HG02973 (cell line): Measurements from ENCODE around the gene CYP27C1.

Experiments
- ATAC-seq: cut with Tn5 transposase; IDR thresholded peaks from one replicate; pipeline ENCODE4 v1.9.1; 2021; ENCODE audit warnings: moderate library complexity; ENCODE audit not compliant: unreplicated experiment

Gene CYP27C1

GRCh38 chr2:127193967-127194280, 26.2 kb downstream of the CYP27C1 start:
- no peak for ATAC-seq

GRCh38 chr2:127193164-127193966, 26.7 kb downstream of the CYP27C1 start:
- no peak for ATAC-seq

- ATAC-seq = no peak
Measured at GRCh38 chr2:127191331-127192219, 28.5 kb downstream of the CYP27C1 start.

GRCh38 chr2:127188797-127189196, 31.3 kb downstream of the CYP27C1 start:
- no peak for ATAC-seq

- no peak for ATAC-seq
Measured at GRCh38 chr2:127187831-127188230, 32.3 kb downstream of the CYP27C1 start.

GRCh38 chr2:127187081-127187775, 32.9 kb downstream of the CYP27C1 start:
- no peak for ATAC-seq

GRCh38 chr2:127185705-127186104, 34.4 kb downstream of the CYP27C1 start:
- no peak for ATAC-seq

- ATAC-seq = no peak
Measured at GRCh38 chr2:127185093-127185492, 35.0 kb downstream of the CYP27C1 start.

- no peak for ATAC-seq
Measured at GRCh38 chr2:127183771-127184170, 36.3 kb downstream of the CYP27C1 start.

GRCh38 chr2:127182626-127183458, 37.3 kb downstream of the CYP27C1 start:
- ATAC-seq = no peak

GRCh38 chr2:127181851-127182250, 38.2 kb downstream of the CYP27C1 start:
- ATAC-seq = no peak

- no peak for ATAC-seq
Measured at GRCh38 chr2:127179766-127180165, 40.3 kb downstream of the CYP27C1 start.

- no peak for ATAC-seq
Measured at GRCh38 chr2:127177617-127178263, 42.4 kb downstream of the CYP27C1 start.

GRCh38 chr2:127176371-127177311, 43.5 kb downstream of the CYP27C1 start:
- no peak for ATAC-seq

GRCh38 chr2:127175751-127176354, 44.2 kb downstream of the CYP27C1 start:
- ATAC-seq = no peak

GRCh38 chr2:127175041-127175721, 44.9 kb downstream of the CYP27C1 start:
- no peak for ATAC-seq

- no peak for ATAC-seq
Measured at GRCh38 chr2:127174640-127175039, 45.5 kb downstream of the CYP27C1 start.

GRCh38 chr2:127174136-127174535, 46.0 kb downstream of the CYP27C1 start:
- ATAC-seq = no peak
